OCI-LY1 (cell line): ENCODE data around the gene ZNF536.

Experiments used
- H2AFZ ChIP-seq: fragments of 200-600 bp; sonication (generic), shearing (Covaris generic); 2 replicates; pipeline ENCODE4 v1.6.0; 2014; ENCODE audit warnings: antibody characterized with exemption, mild to moderate bottlenecking, low read length
- H3F3A ChIP-seq: fragments of 200-600 bp; sonication (generic), shearing (Covaris generic); 2 replicates; pipeline ENCODE4 v1.6.0; 2014; ENCODE audit warnings: mild to moderate bottlenecking, antibody characterized with exemption, low read length, moderate library complexity; ENCODE audit not compliant: insufficient read depth
- H3K27ac ChIP-seq: fragments of 200-600 bp; sonication (generic); 2 replicates; pipeline ENCODE4 v1.5.1; 2014; ENCODE audit warnings: low read length, mixed run types, mild to moderate bottlenecking, low read depth; ENCODE audit not compliant: poor library complexity, severe bottlenecking
- H3K27me3 ChIP-seq: fragments of 200-600 bp; sonication (generic); 2 replicates; pipeline ENCODE4 v1.6.0; 2014; ENCODE audit warnings: antibody characterized with exemption, mild to moderate bottlenecking, low read length, moderate library complexity; ENCODE audit not compliant: insufficient read depth
- H3K36me3 ChIP-seq: fragments of 200-600 bp; sonication (generic); 2 replicates; pipeline ENCODE4 v1.6.1; 2014; ENCODE audit warnings: mild to moderate bottlenecking, antibody characterized with exemption, low read length, moderate library complexity, mixed read lengths; ENCODE audit not compliant: insufficient read depth
- H3K4me1 ChIP-seq: fragments of 200-600 bp; sonication (generic); 2 replicates; pipeline ENCODE4 v1.5.1; 2014; ENCODE audit warnings: mild to moderate bottlenecking, low read length, moderate library complexity; ENCODE audit not compliant: insufficient read depth, severe bottlenecking
- H3K4me2 ChIP-seq: fragments of 200-600 bp; sonication (generic), shearing (Covaris generic); 2 replicates; pipeline ENCODE4 v1.6.1; 2014; ENCODE audit warnings: low read length
- H3K4me3 ChIP-seq: fragments of 200-600 bp; sonication (generic); 2 replicates; pipeline ENCODE4 v1.5.1; 2014; ENCODE audit warnings: low read length, low read depth, mild to moderate bottlenecking, mixed read lengths; ENCODE audit not compliant: poor library complexity, severe bottlenecking
- H3K79me2 ChIP-seq: fragments of 200-600 bp; shearing (Covaris generic); 2 replicates; pipeline ENCODE4 v1.6.1; 2016; ENCODE audit warnings: mixed run types, low read length, mixed read lengths; ENCODE audit not compliant: insufficient read depth
- H3K9ac ChIP-seq: fragments of 200-600 bp; sonication (generic), shearing (Covaris generic); 2 replicates; pipeline ENCODE4 v1.6.1; 2014; ENCODE audit warnings: mild to moderate bottlenecking, low read length, mixed read lengths
- H3K9me2 ChIP-seq: fragments of 200-600 bp; sonication (generic), shearing (Covaris generic); 2 replicates; pipeline ENCODE4 v1.6.1; 2014; ENCODE audit warnings: low read depth, mild to moderate bottlenecking, low read length, mixed read lengths
- H3K9me3 ChIP-seq: fragments of 200-600 bp; shearing (Covaris generic); 2 replicates; pipeline ENCODE4 v1.6.1; 2014; ENCODE audit warnings: low read length, mixed read lengths
- H4K20me1 ChIP-seq: fragments of 200-600 bp; sonication (generic), shearing (Covaris generic); 2 replicates; pipeline ENCODE4 v1.6.0; 2016; ENCODE audit warnings: mild to moderate bottlenecking, low read length; ENCODE audit not compliant: insufficient read depth
- CTCF ChIP-seq: fragments of 200-600 bp; sonication (generic), shearing (Covaris generic); IDR thresholded peaks from 2 replicates; pipeline ENCODE4 v1.5.1; 2017; ENCODE audit warnings: mild to moderate bottlenecking, antibody characterized with exemption, low read length, moderate library complexity, mixed read lengths
- EZH2 ChIP-seq: fragments of 200-600 bp; sonication (generic), shearing (Covaris generic); IDR thresholded peaks from 2 replicates; pipeline ENCODE4 v1.8.0; 2017; ENCODE audit warnings: borderline replicate concordance, mixed run types, mild to moderate bottlenecking, antibody characterized with exemption, low read length, moderate library complexity, mixed read lengths

The ZNF536 gene

GRCh38 chr19:30546332-30546731, 174.1 kb downstream of the ZNF536 start:
- no peak overlapping the region for H3K27ac ChIP-seq
- H4K20me1 ChIP-seq, result no peaks in the 10 kb centered on the region
- no peaks in the 10 kb centered on the region for H3K4me1 ChIP-seq
- H3F3A ChIP-seq, result no peaks in the 10 kb centered on the region
- H3K79me2 ChIP-seq, result no peaks in the 10 kb centered on the region
- H3K9ac ChIP-seq, result no peak overlapping the region
- H3K36me3 ChIP-seq, result no peaks in the 10 kb centered on the region
- H3K4me2 ChIP-seq, result no peak overlapping the region
- H3K9me3 ChIP-seq, result no peaks in the 10 kb centered on the region
- H3K27me3 ChIP-seq, result no peaks in the 10 kb centered on the region
- no peaks in the 10 kb centered on the region for H3K9me2 ChIP-seq
- no peak for TF ChIP-seq CTCF
- TF ChIP-seq EZH2, result no peak
- H2AFZ ChIP-seq, result no peak overlapping the region
- H3K4me3 ChIP-seq, result no peak overlapping the region

GRCh38 chr19:30547246-30547645, 175.1 kb downstream of the ZNF536 start:
- Histone ChIP-seq H3K9me3 (no peaks in the 10 kb centered on the region), H3K9me2 (no peaks in the 10 kb centered on the region), H3K27me3 (no peaks in the 10 kb centered on the region), H3F3A (no peaks in the 10 kb centered on the region), H3K27ac (no peak overlapping the region), H2AFZ (no peak overlapping the region), H4K20me1 (no peaks in the 10 kb centered on the region), H3K4me3 (no peak overlapping the region), H3K4me2 (no peak overlapping the region), H3K36me3 (no peaks in the 10 kb centered on the region), H3K4me1 (no peaks in the 10 kb centered on the region), H3K79me2 (no peaks in the 10 kb centered on the region), H3K9ac (no peak overlapping the region)
- TF ChIP-seq CTCF (no peak), EZH2 (no peak)

- H3K9me2 ChIP-seq, result no peaks in the 10 kb centered on the region
- H3K9me3 ChIP-seq, result no peaks in the 10 kb centered on the region
- no peak overlapping the region for H3K4me3 ChIP-seq
- no peaks in the 10 kb centered on the region for H3F3A ChIP-seq
- H3K27me3 ChIP-seq, result no peaks in the 10 kb centered on the region
- H3K27ac ChIP-seq, result no peak overlapping the region
- no peak overlapping the region for H3K4me2 ChIP-seq
- H4K20me1 ChIP-seq, result no peaks in the 10 kb centered on the region
- no peak overlapping the region for H3K9ac ChIP-seq
- H2AFZ ChIP-seq, result no peak overlapping the region
- no peaks in the 10 kb centered on the region for H3K36me3 ChIP-seq
- no peaks in the 10 kb centered on the region for H3K4me1 ChIP-seq
- no peaks in the 10 kb centered on the region for H3K79me2 ChIP-seq
- TF ChIP-seq EZH2, result no peak
- no peak for TF ChIP-seq CTCF
These were observed 177.0 kb downstream of the ZNF536 start for GRCh38 chr19:30549151-30549550.
